ENCODE data around the gene ULBP1.
"Not testable (repeated sequence)": the region's sequence is repeated elsewhere in the genome, so short reads cannot be mapped to it uniquely, and the experiment has no call there.

Gene ULBP1, protein sequence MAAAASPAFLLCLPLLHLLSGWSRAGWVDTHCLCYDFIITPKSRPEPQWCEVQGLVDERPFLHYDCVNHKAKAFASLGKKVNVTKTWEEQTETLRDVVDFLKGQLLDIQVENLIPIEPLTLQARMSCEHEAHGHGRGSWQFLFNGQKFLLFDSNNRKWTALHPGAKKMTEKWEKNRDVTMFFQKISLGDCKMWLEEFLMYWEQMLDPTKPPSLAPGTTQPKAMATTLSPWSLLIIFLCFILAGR

DNA sequence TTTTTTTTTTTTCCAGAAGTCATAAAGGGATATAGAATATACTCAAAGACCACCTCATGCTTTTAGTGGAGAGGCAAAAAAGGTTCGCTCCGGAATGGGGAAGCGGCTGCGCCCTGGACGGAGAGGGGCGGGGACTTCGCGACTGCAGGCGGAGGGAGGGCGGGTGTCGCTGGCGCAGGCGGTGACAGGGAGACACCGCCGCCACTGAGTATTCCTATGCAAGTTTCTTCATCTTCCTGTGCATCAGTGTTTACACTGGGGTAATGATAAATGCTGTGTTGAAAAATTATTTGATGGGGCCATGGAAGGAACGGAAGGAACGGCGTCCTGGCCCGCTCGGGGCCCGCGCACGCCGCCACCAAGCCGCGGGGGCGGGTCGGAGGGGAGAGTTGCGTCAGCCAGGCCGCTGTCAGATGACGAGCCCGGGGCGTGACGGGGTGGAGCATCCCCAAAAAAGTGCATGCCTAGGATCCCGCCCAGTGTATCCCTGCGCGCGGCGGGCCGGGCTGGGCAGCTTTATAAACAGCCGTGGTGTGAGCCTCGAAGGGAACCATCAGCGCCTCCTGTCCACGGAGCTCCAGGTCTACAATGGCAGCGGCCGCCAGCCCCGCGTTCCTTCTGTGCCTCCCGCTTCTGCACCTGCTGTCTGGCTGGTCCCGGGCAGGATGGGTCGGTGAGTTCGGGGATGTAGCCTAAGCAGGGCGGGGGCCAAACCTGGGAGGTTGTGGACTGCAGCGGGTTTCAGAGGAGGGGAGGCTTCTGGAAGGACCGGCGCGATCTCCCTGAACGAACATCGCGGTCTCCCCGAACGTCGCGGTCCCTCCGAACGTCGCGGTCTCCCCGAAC, at the start of gene ULBP1:
Gene ULBP1 (plus strand): TSS at position 482 of the 846 bp plus-strand sequence. CDS start 107 bp downstream, at position 589.
- DNase-seq = peak; percentile 94

DNA sequence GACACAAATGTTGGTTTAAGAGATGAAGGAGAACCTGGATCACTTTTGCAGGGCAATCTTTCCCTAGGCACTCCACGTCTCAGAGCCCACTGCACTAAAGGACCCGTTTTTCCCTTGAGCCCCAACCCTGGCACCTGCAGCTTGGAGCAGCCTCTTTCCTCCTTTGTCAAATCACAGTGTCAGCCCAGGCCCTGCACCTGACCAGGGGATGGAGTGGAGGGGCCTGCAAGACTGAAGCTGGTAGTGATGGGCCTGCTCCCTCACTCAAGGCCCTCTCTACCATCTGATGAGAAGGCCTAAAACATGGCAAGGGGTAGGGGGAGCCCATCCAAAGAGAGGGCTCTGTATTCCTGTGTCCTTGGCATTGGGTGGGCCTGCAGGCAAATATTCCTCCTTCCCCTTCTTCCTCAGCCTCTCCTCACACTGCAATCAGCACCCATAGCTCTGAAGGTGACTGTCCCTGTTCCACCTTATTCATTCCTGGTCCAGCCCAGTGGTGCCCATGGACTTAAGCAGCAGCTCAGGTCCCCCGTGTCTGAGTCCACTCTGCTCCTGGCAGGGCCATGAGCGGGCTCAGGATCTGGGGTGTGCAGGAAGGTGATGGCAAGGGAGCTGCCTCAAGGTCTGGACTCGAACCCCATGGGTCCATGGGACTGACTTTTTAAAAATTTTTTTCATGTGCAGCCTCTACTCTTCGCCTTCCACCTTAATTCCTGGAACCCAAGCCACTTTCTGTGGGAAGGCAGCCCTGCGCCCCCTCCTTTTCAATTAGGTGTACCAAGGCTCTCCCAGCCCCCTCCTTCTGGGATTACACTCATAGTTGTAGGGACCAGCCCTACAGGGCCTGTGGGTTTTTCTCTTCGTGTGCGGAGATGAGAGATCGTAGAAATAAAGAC, 47.5 kb upstream of the ULBP1 start:
- no peak for DNase-seq

DNA sequence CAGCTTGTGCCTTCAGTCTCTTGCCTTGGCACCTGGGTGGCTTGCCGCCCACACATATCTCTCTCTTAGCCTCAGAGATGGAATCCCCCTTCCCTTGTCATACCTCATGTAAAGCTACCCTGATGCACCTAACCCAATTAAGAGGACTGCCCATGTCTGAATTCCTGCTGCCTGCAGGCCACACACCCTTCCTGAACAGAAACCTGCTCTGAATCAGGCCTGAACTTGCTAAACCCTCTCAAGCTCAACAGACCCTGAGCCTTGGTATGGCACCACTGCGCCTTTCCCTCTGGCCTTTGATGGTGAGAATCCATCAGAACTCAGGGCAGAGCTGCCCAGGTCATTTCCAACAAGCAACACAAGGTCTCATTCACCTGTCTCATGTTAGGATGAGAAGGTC, 46.1 kb upstream of the ULBP1 start:
- DNase-seq = no peak

DNA sequence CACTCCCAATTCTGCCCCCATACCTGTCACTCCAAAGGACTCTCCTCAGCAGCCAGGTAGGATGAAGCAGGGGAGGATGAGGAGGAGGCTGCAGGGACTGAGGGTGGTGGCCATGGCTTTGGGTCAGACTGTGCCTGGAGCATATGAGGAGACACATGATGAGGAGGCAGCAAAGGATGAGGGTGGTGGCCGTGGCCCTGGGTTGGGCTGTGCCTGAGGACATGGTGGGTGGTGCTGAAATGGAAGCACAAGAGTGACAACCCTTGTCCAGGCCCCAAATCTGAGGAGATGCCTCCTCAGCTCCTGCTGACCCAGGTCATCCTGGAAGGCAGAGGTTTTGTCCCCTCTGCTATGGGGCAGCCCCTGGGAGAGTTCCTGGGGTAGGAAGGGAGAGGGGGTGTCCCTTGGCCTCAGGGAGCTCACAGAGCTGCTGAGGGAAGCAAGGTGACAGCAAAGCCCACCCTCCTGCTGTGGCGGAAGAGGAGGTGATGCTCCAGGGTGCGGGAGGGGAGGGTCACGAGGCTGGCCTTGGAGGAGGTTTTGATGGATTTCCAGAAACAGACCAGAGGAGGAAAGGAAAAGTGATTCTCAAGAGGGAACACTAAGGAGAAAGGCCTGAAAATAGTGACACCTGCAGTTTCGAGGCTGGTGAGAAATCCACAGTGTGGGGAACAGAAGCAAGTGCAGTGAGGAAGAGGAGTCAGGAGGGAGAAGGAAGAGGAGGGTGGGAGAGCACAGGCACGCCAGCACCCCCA, 45.4 kb upstream of the ULBP1 start:
- no peak for DNase-seq

DNA sequence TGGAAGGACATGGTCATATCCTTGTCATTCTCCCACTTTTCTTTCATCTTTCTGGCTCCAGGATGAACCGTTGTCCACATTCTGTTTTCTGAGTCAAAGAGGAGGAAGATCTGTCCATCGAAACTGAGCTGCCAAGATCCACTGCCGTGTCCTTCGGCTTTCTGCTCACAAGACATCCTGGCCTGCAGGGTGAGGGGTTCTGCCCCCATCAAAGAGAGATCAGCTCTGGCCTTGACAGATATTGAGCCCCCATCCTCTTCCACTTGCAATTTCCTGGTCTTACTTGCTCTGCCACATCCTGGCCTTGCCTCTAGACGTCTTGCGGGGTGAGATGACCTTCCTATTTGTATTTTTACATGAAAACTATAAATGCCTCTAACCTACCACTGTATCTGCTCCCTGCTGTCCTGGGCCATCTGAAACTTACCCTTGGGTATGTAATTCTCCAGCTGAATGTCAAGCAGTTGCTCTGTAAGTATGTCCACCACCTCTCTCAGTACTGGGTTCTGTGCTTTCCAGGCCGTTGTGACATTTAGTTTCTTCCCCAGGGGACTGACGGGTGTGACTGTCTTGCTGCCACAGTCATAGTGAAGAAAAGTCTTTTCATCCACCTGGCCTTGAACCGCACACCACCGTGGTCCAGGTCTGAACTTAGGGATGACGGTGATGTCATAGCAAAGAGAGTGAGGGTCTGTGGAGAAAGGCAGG, 44.5 kb upstream of the ULBP1 start:
- not testable (repeated sequence) for DNase-seq

DNA sequence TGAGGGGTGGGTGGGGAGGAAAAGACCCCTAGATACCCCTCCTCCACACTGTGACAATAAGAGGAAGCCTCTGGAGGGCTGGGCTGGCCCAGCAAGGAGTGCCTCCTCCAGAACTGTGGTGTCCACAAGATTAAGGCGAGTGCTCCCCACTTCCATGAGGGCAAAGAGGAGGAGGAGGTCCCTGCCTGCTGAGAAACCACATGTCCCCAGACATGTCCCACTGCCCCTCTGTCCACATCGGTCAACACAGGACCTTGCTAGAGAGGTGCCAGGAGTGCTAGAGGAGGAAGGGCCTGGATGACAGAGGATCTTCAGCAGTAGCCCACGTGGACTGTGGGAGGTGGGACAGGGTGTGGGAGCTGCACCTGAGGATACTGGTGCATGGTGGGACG, 43.9 kb upstream of the ULBP1 start:
- no peak for DNase-seq

DNA sequence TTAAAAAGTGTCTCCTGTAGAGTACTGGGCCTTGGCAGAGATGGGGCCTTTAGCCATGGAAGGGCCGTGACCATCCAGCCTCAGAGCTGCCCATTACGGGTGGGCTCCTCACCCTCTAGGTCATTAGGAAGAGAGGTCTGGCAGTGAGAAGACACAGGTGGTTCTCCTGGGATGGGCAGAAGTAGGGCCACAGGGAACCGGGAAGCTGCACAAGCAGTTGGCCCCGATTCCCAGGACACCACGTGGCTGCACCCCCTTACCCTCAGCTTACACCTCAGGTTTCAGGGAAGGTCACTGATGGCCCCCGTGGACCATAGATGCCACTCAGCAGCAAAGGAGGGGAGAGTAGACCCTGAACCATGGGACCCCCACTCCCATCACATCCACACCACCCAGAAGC, 42.4 kb upstream of the ULBP1 start:
- DNase-seq = no peak

DNA sequence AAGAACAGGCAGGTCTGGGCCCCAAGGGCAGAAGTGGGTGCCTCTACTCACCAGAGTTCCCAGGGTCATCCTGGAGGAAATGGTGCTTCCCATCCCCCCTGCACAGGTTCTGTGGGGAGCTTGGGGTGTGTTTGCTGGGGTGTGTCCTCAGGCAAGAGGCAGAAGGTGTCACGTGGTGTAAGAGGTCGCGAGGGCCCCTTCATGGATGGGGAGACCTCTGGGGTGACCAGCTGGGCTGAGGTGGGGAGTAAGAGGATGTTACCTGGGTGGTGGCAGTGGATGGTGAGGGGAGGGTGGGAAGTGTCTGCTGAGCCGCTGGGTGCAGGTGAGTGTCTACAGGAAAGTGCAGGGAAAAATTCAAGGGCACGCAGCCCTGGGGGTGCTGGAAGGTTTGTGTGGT, 41.7 kb upstream of the ULBP1 start:
- not testable (repeated sequence) for DNase-seq

DNA sequence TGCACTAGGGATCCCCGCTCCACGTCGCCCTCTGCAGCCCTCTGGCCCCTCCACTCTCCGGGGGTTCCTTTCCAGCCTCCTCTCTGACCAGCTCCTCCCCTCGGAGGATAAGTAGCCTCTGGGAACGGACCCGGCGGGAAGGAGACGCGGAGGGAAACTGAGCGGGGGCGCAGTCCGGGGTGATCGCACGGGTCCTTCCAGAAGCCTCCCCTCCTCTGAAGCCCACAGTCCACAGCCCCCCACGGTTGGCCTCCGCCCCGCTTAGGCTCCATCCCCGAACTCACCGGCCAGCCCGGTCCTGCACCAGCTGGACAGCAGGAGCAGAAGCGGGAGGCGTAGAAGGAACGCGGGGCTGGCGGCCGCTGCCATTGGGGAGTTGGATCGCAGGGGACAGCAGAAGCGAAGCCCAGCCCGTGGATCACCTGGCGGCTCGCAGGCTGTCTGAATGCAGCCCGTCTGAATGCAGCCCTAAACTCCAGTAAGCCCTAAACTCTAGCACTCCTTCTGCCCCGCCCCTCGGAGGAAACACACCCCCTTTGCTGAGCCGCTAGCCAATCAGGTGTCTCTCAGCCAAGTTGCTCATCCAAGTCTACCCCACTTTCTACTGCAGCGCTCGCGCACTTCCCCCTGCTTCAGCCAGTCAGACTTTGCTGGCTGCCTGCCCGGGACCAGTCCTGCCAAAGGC, 41.0 kb upstream of the ULBP1 start, which contains the start of gene RAET1G:
Gene RAET1G (minus strand): TSS at position 480 of the 685 bp plus-strand sequence. CDS start 111 bp downstream, at position 369.
- DNase-seq = peak; percentile 95

DNA sequence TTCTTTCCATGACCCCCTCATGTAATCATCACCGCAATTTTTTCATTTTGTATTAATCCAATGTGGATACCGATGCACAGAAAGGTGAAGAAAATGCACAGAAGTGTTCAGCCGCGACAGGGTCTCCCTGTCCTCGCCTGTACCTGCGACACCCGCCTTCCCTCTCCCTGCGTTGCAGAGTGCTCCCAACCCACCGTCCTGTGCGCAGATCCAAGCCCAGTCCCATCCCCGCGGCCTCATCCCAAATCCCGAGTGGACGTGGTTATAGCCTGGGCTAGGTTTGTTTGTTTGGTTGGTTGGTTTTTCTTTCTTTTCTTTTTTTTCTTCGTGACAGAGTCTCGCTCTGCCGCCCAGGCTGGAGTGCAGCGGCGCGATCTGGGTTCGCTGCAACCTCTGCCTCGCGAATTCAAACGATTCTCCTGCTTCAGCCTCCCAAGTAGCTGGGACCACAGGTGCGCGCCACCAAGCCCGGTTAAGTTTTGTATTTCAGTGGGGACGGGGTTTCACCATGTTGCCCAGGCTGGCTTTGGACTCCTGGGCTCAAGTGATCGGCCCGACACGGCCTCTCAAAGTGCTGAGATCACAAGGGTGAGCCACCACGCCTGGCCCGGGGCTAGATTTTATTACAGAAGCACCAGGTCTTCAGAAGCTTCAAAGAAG, 40.3 kb upstream of the ULBP1 start:
- DNase-seq = no peak

DNA sequence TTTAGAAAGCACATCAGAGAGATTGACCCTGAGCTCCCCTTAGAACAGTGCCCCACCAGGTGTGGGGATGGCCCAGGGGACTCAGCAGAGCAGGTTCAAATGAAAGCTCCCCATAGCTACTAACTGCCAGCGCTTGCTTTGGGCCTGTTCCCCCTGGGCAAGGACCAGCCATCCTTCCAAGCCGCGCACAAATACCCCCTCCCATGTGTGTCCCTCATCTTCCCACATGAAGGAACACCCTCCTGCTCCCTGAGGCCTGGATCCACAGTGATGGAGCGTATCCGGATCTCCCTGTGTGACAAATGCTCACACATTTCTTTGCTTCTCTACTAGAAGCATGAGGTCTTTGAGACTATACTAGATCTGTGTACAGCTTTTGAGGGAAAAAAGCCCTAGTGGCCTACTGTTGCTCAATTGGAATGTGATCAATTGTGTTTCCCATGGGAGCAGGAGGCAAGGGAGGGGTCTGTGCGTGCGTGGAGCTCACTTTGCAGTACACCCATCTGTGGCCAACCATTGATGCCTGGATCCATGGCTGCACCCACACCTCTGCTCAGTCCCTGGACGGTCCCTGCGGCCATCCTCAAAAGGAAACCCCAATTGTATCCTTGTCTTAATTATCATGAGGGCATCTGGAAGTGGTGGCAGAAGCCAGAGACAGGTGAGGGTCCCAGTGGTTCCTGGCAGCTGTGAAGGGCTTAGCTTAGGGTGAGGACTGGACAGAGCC, 39.4 kb upstream of the ULBP1 start:
- DNase-seq = no peak

DNA sequence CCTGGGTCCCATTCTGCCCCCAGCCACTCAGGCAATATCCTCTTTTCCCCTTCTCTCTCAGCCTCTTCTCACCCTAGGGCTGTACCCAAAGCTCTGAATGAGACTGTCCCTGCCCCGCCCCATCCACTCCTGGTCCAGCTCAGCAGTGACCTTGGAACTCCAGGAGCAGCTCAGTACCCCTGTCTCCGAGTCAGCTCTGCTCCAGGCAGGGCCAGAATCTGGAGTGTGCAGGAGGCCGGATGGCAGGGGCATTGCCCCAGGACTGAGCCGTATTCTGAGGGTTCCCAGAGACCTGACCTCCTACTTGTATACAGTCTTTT, 38.9 kb upstream of the ULBP1 start:
- no peak for DNase-seq

DNA sequence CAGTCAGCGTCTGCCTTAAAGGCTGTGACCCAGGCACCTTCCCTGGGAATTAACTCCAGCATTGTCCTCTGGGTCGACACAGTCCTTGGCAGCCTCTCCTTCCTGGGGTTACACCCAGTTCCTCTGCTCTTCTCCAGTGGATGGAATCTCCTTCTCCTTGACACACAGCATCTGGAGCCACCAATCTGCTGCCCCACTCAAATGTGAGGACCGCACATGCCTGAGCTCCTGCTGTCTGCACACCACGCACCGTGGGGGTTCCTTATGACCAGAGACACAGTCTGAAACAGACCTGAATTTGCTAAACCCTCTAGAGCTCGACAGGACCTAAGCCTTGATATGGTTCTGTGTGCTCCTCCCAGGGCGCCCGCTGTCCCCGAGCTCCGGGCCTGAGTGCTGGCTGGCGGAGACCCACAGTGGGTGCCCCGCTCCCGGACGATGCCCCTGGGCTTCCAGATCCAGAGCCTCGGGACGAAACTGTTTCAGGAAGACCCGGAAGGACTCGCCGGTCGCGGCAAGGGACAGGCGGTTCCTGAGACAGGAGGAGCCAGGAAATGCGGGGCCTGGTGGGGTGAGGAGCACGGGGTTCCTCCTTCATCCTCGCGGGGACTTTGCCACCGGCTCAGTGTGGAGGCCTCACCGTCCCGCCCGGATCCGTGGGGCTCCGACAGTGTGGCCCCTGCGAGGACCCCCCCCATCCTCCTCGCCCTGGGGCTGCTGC, 38.3 kb upstream of the ULBP1 start:
- no peak for DNase-seq

DNA sequence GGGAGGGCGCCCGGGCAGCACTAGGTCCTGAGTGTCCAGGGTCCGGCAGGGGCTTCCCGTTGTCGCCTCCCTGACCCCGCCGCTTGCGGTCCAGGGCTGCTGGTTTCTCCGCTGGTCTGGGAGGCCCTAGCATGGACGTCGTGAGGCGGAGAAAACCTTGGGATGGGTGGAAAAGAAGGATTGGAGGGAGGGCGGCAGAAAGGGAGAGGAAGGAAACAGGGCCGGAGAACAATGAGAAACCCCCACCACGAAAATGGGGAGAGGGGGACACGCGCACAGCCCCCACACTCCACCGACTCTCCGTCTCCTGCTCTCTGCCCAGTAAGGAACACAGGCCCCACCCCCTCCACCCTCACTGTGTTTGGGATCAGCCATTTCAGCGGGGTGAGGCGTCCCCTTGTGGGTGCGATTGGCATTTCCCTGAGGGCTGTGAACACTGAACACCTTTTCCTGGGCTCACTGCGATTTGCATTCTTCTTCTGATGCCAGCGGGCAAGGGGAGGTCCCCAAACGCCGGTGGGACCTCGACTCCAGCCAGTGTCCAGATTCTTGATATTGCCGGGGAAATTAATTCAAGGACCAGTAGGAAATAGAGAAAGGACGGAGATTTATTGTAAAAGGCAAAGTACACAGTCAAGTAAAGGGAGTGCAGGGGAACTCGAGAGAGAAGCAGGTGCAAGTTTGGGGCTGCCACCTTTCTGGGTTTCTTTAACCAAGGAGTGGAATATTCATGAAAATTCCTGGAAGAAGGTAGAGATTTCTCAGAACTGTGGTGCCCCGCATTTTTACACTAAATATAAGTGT, 37.6 kb upstream of the ULBP1 start:
- peak; percentile 79 for DNase-seq

DNA sequence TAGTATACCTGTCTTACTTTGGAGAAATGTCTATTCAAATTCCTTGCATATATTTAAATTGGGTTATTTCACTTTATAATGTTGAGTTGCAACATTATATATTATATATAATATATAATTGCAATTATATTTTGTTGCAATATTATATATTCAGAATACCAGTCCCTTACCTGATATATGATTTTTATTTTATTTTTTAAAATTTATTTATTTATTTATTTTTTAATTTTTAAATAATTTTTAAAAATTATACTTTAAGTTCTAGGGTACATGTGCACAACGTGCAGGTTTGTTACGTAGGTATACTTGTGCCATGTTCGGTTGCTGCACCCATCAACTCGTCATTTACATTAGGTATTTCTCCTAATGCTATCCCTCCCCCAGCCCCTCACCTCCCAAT, 36.7 kb upstream of the ULBP1 start:
- not testable (repeated sequence) for DNase-seq

DNA sequence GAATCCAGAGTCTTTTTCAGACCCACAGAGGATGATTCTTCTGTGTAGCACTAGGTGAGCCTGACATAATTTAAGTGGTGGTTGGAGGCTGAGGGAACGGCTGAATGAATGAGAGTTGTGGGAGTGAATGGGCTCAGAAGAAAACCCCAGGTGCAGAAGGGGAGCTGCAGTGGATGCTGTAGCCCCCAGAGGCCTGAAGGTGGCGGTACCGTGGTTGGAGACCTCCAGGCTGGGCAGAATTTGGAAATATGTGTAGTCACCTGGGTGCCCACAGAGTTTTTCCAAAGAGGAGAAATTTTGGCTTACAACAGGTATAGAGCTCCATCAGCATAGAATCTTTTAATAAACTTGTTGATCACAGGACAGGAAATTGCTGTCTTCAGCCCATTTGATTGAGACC, 34.3 kb upstream of the ULBP1 start:
- no peak for DNase-seq

DNA sequence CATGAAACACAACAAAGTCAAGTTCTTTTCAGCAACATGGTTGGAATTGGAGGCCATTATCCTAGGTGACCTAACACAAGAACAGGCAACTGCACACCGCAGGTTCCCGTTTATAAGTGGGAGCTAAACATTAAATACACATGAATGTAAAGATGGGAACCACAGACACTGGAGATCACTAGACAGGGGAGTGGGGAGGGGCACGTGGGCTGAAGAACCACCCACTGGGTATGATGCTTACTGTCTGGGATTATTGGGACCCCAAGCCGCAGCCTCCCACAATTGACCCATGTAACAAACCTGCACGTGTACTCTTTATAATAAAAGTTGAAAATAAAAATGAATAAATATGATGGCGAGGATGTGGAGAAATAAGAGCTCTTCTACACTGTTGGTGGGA, 32.2 kb upstream of the ULBP1 start:
- no peak for DNase-seq

DNA sequence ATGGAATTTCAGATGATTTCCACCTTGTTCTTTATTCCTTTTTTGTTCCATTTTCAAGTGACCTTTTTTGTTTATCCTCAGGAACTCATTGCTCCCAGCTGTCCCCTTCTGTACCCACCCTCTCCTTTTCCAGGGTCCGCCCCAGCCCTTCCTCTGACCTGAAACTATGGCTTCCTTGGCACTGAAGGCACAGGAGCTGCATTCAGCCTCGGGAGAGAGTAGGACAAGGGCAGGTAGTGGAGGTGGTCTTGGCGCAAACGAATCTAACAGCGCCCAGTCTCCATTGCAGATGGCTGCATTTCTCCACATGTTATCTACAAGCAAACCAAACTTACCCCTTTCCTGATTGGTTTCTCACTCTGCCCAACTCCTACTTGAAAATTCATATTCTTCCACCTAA, 30.7 kb upstream of the ULBP1 start:
- no peak for DNase-seq

DNA sequence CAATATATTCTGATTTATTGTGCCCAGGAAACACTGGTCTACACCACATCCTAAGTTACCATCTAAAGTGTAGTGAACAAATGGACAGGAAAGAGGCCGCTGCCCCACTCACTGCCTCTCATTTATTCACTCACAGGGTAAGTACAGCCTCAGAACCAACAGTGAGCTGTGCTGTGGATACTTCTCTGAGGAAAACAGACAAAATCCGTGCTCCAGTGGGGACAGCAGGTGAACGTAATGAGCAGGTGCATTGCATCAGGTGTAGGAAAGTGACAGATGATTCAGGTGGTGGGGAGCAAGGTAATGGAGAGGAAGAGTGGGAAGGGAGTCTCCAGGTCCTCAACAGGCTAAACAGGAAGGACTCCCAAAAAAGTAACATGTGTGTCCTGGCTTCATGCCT, 30.3 kb upstream of the ULBP1 start:
- no peak for DNase-seq

Data from fibroblast of skin of right quadriceps (primary cell).